HG03378 (cell line): ENCODE measurements around the gene AAR2.

ENCODE experiments used
- ATAC-seq: cut with Tn5 transposase; IDR thresholded peaks from one replicate; pipeline ENCODE4 v1.9.1; 2021; ENCODE audit warnings: mild to moderate bottlenecking, moderate library complexity; ENCODE audit not compliant: unreplicated experiment

AAR2 gene

GRCh38 chr20:36259177-36260061, 23.1 kb downstream of the AAR2 start:
- ATAC-seq: no peak

- no peak for ATAC-seq
Measured at GRCh38 chr20:36260316-36260715, 24.0 kb downstream of the AAR2 start.

GRCh38 chr20:36261389-36262105, 25.3 kb downstream of the AAR2 start:
- no peak for ATAC-seq

DNA sequence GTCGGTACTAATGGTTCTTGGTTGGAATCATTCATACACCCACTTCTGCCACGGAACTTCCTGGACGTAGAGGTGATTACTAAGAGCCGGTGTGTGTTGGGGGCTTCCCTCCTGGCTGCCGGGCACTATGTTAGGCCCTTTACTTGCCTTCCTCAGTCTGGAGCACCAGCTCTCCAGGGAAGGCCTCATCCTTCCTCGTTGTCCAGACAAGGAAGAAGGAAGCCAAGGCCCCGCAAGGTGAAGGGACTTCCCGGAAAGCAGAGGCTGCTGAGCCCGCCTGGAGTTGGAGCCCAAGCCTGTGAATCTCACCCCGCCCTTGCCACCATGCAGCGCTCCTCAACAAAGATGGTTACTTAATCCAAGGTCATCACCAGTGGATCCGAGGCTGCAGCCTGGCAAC, 26.2 kb downstream of the AAR2 start:
- ATAC-seq: no peak

DNA sequence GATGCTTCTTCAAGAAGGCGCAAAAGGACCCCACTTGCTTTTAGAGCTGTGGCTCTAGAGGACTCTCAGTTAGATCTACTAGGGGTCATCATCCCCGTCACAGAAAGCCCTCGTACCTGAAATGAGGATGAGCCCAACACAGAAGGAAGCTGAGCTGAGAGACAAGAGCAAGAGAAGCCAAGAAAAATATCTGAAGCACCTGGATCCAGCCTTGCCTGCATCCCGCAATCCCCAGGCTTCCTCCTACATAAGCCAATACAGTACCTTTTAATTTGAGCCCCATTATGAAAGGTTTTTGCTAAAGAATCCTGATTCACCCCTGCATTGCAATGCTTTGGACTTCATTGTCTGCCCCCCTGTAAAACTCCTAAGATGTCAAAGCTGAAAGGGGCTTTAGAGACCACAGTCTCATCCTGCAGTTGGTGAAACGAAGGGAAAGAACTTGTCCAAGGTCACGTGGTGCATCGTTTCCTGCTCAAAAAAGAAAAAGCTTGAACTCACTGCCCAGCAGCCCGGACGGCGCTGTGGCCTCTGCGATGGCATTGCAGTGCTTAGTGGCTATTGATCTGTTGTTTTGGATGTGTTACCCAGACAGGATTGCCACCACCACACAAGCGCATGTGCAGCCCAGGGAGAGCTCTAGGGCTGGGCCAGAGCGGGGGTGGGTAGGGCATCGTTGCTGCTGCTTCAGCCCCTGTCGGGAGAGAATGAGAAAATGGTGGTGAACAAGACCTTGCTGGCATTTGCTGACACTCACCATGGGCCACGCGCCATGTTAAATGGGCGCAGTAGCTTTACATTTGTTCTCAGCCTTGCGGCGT, 28.4 kb downstream of the AAR2 start:
- no peak for ATAC-seq

GRCh38 chr20:36266189-36266588, 29.9 kb downstream of the AAR2 start:
- no peak for ATAC-seq

- ATAC-seq: no peak
Measured at GRCh38 chr20:36267605-36268381, 31.5 kb downstream of the AAR2 start.

GRCh38 chr20:36268440-36269342, 32.4 kb downstream of the AAR2 start:
- ATAC-seq: no peak

- ATAC-seq: no peak
Measured at GRCh38 chr20:36269507-36269906, 33.2 kb downstream of the AAR2 start.

DNA sequence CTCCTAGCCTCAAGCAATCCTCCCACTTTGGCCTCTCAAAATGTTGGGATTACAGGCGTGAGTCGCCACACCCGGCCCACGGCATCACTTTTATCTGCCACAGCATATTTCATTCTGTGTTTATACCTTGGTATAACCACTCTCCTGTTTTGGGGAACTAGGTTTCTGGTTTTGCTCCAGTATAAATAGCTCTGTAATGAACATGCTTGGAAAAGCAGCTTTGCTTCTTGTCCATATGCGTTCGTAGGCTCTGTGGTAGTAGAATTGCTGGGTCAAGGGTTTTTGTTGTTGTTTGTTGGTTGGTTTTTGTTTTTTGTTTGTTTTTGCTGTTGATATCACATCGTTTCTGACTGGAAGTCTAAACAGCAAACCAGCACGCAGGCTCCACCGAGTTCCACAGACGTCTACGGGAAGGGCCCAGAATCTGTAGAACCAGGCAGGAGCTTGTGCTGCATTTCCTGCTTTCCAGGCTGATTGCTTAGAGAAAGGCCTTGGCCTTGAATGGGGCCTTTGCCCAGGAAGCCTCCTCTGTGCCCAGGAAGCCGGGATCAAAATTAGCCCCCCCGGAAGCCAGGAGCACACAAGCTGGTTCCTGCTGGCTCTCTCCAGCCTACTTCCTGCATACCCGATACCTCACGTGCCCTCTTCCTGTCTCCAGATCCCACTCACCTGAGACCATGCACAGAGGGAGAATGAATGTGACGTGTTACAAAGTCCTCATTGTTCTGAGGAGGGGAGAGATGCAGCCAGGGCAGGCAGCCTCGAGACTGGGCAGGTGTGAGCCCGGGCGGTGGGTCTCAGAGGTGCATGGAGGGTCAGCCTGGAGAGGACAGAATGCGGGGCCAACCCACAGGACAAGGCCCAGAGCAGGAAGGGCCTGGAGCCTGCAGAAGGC, 34.7 kb downstream of the AAR2 start:
- no peak for ATAC-seq

DNA sequence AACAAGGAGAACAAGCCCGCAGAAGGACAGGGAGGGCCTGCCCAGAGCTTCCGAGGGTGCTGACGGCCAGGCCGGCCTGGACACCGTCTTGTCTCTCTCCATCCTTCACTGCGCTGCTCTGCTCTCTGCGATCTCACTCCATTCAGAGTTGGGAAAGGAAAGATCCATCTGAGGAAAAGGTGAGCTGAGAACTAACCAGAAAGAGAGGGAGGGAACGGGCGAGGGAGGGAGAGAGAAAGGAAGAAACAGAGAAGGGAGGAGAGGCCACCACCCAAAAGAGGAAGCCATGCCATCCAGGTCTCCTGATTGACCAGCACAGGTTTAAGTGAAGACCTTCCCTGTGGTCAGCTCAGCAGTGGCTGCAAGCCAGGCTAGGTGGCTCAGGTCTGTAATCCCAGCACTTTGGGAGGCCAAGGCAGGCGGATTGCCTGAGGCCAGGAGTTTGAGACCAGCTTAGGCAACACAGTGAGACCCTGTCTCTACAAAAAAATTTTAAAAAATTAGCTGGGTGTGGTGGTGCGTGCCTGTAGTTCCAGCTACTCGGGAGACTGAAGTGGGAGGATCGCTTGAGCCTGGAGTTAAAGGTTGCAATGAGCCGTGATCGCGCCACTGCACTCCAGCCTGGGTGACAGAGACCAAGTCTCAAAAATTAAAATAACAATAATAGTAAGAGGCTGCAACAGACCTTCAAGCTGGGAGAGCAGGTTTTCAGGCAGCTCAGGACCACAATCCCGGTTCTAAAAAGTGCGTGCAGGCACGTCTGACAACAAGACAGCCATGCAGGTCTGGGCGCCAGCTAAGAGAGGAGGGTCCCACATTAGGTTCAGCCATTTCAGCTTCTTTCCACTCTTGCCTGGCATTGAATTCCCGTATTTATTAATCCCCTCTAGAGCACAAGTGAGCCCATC, 35.6 kb downstream of the AAR2 start:
- no peak for ATAC-seq

DNA sequence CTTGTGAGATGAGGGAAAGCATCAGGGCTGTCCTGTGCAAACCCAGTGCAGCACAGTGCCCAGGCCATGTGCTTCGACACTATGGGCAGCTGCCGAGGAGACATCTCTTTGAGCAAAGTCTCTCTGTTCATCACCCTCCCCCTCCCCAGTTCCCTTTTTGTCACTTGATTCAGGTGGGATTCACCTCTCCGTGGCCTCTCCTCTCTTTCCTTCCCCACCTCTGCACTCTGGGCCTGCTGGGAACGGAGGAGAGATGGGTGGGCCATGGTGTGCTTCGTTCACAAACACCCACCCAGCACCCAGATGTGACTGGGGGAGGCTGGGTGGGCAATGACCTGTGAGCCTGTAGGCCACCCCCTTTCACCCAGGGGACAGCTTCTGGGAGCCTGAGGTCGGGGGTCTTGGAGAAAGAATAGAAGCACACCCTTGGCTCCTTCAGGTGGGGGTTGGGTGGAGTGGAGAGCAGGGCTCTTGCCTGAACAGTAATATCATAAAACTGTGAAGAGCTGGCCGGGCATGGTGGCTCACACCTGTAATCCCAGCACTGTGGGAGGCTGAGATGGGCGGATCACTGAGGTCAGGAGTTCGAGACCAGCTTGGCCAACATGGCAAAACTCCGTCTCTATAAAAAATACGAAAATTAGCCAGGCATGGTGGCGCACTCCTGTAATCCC, 36.4 kb downstream of the AAR2 start:
- ATAC-seq: no peak

DNA sequence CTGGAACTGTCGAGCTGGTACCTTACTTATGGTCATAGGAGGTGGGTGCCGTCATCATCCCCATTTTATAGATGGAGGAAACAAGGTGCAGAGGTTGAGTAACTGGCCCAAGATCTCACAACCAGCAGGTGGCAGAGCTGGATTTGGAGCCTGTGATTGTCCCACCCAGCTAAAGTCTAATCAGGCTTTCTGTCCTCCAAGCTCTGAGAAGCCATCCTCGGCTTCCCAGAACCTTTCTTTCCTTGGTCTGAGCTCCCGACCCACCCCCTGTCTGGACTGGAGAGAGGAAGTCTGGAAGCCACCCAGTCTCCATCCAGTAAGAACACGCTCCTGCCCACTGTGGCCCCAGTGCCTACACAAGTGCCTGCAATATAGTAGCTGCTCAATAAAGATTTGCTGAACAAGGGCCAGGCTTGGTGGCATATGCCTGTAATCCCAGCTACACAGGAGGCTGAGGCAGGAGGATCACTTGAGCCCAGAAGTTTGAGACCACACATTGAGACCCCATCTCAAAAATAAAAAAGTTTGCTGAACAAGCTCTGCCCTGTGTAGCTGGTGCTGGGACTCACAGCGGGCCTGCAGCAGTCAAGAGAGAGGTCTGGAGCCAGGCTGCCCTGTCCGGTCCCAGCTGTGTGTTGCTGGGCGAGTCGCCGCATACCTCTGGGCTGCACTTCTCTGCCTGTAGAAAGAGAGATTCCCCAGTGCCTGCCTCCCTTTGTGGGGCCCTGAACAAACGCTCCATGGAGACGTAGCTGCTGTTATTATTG, 37.3 kb downstream of the AAR2 start:
- ATAC-seq: no peak

DNA sequence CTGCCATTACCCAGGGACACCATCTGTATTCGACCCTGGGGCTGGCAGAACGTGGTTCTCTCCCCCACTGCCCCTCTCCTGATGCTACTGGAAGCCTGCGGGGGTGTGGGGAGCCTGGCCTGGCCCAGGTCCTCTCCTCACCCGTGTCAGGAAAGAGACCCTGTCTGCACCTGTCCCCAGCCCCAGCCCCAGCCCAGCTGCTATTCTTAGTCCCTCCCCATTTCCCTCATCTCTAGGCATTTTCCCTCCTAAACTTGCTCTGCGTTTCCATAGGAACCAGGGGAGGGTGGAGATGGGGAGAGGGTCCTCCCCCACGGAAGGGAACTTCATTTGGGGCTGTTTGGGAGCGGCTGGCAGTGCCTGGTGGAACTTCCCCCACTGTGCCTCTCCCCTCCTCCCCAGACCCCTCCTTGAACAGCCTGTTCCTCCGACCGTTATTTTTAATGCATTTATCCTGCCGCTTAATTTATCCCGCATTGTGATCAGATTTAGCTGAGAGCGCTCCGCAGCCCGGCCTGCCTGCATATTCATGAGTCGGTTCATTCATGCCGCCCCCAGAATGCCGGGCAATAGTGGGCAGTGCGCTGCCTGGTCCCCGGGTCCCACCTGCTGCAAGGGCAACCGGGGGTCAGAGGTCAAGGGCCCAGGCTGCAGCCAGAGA, 38.0 kb downstream of the AAR2 start:
- no peak for ATAC-seq

DNA sequence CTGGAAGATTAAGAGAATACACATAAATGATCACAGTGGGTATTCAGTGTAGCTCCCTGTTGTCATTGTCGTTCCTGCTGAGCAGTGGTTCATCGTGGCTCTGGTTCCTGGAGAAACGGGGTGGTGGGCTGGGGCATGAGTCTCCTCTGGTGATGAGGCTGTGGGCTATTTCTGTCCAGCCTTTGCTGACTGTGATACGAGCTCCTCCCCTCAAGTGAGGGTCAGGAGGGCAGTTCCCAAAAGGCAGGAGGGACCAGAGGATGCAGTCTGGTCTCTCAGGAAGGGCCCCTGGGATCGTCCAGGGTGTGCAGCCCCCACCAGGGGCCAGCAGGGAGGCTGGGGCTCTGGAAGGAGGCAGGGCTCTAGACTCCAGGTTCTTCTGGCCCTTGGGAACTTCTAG, 38.7 kb downstream of the AAR2 start:
- ATAC-seq: no peak
